Stimulated activated CD4-positive, alpha-beta T cell treated with anti-CD3 and anti-CD28 coated beads, TNF-alpha, amount 100 ng/mL, for 4 hours (primary cell): ENCODE data around the gene MMADHC.

Source experiments
- DNase-seq, 3 experiments: peaks; one replicate each; pipeline ENCODE4 v3.0.0-alpha.2; 2020; ENCODE audit warnings: low read depth in 3 of 3

MMADHC gene

DNA sequence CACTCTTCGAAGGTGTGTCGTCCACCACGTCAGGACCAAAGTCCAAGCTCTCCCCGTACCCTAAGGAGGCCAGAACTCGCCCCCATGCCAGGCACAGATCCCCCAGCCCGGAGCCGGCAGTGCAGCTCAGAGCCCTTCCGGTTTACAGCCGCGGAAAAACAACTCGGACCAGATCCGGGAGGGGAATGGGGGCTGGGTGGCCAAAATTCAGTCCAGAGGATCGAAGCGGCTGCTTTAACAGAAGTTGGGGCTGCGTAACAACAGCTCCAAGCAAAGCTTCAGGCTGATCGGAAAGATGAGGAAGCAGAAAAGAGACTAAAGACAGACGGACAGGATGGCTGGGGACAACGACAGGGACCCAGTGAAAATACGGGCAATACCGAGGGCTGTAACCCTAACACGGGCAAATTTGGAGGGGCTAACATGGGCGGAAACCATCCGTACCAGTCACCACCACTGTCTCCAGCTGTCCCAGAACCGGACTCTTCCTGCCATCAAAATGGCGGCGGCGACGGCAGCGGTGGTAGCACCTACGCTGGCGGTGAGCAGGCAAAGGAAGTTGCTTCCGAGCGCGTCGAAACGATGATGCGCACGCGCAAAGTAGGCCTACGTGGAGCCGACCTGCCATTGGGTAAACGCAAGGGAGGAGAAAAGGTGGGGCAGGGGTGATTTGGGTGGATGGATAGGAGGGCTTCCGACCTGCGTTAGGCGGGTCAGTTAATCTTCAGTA lies at the start of gene MMADHC:
Gene MMADHC, minus strand, starts transcription at position 556 of the 730 bp plus-strand sequence. CDS start 678 bp downstream, outside the sequence.
- peak; percentile 77 to 88 (median 87) for DNase-seq

DNA sequence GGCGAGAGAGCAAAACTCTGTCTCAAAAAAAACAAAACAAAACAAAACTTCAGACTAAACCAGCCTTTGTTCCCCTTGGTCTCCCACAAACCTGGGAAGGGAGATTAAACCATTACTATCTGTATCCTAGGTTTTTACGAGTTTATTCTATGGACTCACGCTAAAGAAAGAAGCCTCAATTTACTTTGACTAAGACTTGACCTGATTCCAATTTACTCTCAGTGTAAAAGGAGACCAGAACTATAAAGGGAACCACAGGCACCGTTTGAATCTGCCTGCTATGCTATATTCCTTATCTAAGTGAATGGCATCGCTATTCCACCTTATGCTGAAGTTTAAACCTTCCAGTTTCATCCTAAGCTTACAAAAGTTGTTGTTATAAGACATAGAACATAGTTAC lies 46.5 kb upstream of the MMADHC start:
- DNase-seq, result no peak

DNA sequence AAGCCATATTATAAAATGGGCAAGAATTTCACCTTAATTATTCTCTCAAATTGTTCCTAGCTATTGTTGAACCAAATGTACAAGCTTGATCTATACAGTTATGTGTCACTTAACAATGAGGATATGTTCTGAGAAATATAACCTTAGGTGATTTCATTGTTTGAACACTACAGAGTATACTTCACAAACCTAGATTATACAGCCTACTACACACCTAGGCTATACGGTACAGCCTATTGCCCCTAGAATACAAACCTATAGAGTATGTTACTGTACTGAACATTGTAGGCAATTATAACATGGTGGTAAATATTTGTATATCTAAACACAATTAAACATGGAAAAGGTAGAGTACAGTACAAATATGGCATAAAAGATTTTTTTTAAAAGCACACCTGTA lies 42.9 kb upstream of the MMADHC start:
- DNase-seq, result no peak

DNA sequence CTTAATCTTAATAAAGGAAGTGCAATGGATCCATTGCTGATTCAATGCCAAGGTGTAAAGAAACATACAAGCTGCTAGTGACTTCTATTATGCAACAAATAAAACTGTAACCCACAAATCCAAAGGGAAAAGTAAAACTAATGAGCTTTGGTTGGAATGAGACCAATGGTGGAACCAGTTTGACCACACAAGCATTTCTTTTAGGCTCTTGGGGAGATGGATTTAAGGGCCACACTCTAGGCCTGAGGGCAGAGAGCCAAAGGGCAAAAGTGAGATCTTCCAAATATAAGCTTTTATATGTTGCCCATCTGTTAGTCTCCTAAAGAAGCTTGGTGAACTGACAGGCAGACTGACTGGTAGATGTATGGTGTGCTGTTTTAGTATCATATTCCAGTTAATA lies 41.5 kb upstream of the MMADHC start:
- no peak for DNase-seq

DNA sequence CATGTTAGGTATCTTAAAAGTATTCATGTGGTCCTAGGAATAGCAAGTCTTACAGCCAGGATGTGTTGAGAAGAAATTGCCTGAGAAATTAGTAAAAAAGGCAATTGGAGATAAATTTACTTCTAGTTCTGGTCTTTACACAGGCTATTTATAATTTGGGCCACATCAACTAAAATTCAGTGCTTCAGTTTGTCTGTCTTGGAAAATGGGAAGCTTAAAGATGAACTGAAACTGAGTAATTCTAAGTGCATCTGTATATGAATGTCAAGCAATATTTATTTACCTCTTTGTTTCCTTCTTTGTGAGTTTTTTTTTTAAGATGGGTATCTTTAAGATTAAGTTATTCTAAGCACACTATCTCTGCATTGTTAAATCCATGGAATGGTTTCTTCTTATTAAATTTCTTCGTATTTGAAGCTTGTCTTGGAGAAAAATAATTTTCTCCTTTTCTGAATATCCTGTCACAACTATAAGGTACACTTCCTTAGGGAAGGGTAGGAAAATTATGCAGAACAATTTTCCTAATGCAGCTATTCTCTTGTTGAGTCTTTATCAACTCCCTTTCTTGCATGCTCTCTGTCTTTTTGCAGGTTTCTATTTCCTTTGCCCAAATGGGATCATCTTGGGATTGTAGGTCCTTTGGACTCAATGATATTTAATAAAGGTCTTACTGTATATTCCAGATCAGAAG lies 39.7 kb upstream of the MMADHC start:
- no peak for DNase-seq

DNA sequence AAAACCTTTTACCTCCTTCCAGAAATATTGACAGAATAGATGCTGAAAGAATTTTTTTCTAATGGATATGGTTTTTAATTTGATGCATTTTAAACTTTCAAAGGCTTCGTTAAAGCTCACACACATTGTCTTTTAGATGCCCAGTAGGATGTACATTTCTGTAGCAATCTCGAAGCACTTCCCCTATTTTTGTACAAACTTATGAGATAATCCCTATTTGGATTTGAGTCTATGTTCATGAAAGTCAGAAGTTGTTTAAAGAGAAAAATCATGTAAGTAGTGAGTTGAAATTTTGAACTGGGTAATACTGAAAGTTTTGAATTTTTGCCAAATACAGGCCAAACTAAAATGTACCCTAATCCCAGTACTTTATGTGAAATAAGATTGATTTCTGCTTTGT lies 38.1 kb upstream of the MMADHC start:
- no peak for DNase-seq

DNA sequence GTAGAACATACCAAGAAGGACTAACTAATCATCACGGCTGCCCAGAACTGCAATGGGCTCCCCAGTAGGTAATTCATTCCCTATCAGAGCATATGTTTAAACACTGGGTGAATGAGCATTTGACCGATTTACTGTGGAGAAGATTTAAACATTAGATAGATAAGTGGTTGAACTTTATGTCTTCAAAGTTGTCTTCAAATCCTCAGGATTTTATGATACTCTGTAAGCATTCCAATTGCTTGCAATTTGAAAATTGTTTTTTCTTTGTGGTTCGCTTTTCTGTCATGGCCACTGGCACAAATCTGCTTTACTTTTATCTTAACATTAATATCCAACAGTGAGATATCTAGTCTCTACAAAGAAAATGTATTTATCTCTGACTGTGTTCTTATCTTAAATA lies 37.7 kb upstream of the MMADHC start:
- no peak for DNase-seq

DNA sequence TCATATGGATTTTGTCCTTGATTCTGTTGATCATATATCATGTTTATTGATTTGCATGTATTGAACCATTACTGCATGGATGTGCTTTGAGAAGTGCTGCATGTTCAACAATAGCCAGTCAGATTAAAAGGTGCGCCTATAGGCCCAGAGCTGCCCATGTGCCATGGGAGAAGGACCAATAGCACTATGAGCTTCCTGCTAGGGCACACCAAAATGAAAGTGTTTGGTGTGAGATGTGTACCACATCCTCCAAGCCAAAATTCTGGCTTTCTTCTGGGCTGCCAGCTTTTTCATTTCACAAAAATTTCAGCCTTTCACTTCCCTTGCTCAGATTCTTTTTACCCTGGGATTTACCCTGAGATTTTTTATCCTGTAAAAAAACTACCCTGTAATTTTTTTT lies 34.8 kb upstream of the MMADHC start:
- no peak for DNase-seq

DNA sequence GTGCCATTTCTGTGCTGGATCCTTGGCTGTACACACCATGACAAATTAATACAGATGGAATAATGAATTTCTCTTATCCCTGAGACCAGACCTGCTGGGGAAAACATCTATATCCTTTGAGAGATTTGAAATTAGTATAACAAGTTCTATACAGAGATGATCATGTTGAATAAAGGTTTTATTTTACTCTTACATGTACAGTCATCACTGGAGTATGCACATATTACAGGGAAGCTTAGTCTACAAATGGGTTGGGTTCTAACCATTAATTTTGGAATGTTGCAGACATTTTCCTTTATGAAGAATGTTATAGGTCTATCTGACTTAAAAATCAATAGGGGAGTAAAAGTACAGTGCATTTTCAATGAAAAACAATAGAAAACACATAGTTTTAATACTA lies 29.9 kb upstream of the MMADHC start:
- DNase-seq, result no peak

DNA sequence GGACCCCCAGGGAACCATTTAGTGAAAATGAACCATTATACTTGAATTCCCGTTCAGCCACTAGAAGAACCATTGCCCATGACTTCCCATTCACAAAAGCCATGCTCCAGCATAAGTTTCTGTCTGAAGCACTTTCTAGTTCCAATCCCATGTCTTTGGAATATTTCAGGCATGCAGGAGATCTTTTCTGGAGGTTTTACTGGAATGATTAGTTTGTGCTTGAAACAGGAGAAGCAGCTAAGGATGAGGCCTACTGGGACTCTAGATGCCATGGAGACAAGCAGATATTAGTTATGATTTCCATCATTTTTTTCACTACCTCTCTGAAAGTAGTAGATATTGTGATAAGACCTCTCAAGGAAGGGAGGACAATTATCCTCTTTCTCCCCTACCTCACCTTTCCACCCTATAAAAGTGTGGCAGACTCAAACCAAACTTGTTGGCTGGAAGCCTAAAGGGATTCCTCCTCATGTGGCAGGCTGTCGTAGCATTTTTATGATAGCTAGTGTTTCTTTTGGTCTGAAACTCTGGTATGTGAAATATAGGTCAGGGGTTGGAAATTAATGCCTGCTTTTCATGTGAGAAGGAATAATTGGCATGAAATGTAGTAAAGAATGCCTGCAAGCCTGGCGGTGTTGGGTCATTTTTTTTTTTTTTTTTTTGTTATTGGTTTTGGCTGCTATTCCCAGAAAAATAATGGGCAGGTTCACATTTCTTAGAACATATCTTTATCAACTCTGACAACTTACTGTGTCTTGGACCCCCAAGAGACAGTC lies 29.3 kb upstream of the MMADHC start:
- DNase-seq, result no peak

DNA sequence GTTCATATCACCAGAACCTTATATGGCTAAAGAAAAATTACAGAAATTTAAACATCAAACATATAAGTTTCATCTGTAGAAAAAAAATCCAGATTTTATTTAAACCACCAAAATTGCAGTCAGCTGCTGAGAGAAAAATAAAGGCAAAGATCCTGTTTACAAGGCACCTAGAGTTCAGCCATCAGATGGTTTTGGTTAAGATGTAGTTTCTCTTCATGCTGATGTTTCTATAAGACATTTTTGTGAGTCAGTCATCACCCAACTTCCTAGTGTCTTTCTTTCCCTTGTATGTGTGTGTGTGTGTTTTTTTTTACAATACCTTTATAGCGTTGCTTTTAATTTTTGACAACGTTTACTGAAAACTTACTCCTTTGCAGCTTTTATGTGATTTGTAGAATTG lies 26.1 kb upstream of the MMADHC start:
- no peak for DNase-seq

DNA sequence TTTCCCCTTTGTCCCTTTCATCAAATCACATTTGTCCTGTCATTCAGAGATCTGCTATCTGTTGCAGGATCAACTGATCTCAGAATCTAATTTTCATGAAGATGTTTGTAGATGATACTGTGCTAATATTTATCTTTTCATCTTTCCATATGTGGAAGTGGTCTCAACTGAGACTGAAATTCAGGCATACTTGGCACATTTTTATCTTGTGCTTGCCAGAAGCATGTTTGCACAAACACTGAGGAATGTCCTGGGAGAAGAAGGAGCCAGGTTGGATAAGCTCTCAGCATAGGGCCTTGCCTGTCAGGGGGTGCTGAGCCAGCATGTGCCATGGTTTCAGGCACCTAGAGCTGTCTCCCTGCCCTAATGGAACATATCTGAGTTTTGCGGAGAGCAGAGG lies 24.5 kb upstream of the MMADHC start:
- no peak for DNase-seq

DNA sequence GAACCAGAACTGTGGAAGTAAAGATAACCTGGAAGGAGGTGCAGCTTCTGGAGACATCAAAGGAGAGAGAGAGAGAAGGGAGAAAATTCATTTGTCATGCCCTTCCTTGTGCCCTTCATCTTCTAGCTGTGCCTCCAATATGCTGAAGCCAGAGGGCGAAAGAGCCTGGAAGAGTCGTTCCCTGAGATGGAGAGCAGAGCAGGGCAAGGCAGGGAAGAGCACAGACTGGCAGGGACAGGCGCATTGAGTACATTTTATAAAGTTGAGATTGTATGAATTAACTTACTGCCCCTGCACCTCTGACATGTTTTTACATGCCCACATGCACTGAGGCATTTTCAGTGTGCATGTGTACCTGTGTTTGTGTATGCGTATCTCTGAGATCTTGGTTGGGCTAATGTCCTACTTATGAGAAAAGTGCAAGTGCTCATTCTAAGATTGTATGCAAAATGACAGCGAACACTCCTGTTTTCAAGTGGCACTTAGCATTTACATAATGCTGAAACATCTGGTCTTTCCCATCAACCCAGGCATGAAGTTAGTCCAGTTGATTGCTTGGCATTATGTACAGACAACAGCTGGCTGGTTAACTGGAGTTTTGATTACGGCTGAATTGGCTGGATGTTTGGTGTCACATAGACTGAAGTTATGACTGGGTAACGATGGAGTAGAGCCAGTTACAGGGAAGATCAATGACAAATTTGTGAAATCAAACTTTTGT lies 23.7 kb upstream of the MMADHC start:
- DNase-seq, result no peak

DNA sequence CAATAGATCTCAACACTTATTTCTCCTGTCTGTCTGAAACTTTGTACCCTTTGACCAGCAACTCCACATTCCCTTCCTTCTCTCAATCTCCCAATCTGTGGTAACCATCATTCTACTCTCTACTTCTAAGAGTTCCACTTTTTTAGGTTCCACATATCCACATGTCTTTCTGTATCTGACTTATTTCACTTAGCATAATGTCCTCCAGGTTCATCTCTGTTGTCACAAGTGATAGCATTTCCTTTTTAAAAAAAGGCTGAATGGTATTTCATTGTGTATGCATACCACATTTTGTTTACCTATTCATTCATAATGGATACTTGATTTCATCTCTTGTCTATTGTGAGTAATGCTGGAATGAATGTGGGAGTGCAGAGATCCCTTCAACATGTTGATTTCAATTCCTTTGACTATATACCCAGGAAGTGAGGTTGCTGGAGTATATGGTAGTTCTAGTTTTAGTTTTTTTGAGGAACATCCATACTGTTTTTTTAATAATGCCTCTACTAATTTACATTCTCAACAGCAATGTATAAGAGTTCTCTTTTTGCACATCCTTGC lies 18.8 kb upstream of the MMADHC start:
- no peak for DNase-seq

DNA sequence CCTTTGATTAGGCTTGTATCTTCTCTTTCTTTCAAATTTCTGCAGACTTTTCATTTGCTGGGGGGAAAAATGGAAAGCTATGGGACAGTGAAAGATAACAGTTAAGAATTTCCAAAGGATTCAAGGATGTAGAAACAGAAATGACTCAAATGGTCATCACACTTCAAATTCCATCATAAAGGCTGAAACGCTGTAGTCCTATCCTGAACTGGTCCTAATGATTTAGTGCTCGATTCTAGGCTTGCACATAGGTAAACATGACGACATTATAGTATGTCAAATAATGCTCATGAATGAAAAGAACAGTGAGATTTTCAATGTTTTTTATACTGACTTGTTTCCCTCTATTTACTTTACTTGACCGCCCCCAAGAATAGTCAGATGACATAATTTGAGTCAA lies 15.7 kb upstream of the MMADHC start:
- DNase-seq, result no peak

DNA sequence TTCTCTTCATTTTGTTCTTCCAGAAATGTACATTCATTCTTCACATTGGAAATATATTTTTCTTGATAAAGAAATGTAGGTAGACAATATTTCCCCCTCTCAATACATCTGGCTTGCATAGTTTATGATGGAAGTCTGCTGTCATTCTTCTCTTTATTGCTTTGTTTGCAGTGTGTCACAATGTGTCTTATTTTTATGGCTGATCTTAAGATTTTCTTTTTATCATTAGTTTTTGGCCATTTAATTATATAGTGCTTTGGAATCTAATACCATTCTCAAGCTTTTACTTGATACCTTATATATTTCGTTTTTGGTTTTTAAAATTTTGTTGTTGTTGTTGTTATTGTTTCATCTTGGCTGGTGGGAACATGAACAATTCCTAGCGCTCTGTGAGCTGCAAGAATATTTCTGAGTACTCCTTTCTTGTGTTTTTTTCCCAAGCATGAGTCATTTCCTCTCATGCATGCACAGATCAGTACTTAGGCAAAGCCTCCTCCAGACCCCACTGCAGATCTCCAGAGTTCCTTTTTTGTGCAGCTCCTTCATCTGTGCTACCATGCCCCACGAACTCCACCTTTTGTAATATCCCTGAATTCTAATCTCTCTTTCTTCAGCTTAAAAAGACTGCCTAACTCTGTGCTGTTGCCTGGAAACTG lies 13.7 kb upstream of the MMADHC start:
- DNase-seq, result no peak

DNA sequence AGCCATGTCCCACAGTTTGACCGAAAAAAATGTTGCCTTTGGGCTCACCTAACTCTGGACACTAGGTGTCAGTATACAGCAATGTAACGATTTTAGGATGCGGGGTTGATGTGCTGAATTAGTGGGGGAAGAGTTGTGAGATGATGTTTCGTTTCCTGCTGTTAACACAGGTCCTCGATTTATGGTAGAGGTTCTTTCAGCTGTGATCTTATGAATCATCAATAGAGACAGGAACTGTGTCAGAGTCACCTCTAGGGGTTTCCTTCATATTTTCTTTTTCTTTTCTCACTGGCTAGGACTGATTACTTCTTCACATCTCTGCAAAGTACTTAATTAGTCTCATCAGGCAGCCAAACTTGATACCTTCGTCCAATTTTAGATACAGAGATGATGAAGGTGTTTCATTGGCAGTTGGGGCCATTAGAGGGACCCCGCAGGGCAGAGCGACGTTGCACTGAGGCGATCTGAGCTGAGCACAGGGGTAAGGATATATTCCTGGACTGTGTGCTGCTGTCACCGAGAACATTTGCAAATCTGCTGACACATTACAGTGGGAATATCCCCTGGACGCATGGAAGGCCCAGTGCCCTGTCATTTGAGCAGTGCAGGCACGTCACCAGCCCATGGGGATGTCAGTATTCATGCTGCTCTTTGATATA lies 10.2 kb upstream of the MMADHC start:
- DNase-seq, result peak in 2 of 3 experiments; percentile 5 to 19

DNA sequence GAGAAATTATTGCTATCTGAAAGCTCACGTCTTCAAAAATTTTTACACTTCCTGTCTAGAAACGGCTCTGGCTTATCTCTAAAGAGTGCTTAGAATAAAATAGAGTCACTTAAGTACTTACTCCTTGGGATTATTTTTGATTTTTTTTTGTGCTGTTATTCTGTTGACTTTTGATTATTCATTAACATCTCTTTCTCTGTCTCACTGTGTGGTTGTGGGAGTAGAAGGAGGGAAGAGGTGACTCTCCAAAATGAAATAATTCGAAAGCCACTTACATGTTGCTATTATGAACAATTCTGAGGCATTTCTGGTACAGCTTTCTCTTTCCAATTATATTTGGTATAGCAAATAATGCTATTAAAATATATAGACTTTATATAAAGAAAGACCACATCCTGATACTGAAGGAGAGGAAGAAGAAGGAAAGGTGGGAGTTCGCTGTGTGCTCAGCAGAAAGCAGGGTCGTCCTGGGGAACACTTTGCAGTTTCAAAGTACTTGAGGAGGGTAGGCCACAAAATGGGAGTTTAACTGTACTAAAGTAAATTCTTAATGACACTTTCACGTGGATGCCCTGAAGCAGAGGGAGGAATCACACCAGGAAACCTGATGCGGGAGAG lies 9.6 kb upstream of the MMADHC start:
- DNase-seq, result no peak

DNA sequence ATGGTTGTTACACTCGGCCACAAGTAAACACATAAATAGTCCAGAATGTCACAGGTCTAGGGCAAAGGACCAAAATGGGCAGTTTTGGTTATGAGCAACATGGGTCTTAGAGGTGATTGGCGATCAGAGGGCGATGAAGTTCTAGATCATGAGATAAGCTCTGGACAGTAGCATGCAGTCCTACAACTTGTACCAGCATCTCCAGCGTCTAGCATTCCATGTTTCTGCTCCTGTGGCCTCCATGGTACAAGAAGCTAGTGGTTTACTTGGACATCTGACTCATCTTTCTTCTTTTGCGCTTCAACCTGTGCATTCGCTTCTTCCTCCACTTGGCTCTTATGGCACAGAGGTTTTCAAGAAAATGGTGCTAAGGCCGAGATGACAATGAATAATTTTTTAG lies 8.9 kb upstream of the MMADHC start:
- DNase-seq, result no peak
